Inferior parietal cortex (tissue), 1 donor: ENCODE measurements around the gene XRCC1.
A peak's percentile ranks its signal among the peaks of the same experiment; 100 is the strongest.
"Not testable (repeated sequence)": the region's sequence is repeated elsewhere in the genome, so short reads cannot be mapped to it uniquely, and the experiment has no call there.

ENCODE experiments used
- DNase-seq: peaks from one replicate; pipeline ENCODE4 v3.0.0-alpha.2; 2016; ENCODE audit errors: extremely low spot score

XRCC1 gene

GRCh38 chr19:43575955-43576878, 890 bp upstream of the XRCC1 start:
- no peak for DNase-seq

- no peak for DNase-seq
Measured at GRCh38 chr19:43574424-43575155, 737 bp downstream of the XRCC1 start.

GRCh38 chr19:43572171-43572588, 3.1 kb downstream of the XRCC1 start:
- DNase-seq = no peak

GRCh38 chr19:43570174-43570791, 5.0 kb downstream of the XRCC1 start:
- no peak for DNase-seq

GRCh38 chr19:43569657-43570056, 5.7 kb downstream of the XRCC1 start:
- no peak for DNase-seq

GRCh38 chr19:43564800-43565199, 10.5 kb downstream of the XRCC1 start:
- peak; percentile 31 for DNase-seq

- DNase-seq = no peak
Measured at GRCh38 chr19:43563816-43564457, 11.4 kb downstream of the XRCC1 start.

GRCh38 chr19:43562698-43563241, 12.6 kb downstream of the XRCC1 start:
- peak; percentile 78 for DNase-seq

GRCh38 chr19:43562226-43562697, 13.1 kb downstream of the XRCC1 start:
- DNase-seq = no peak

GRCh38 chr19:43561139-43561970, 14.0 kb downstream of the XRCC1 start:
- DNase-seq = no peak

GRCh38 chr19:43560687-43561086, 14.6 kb downstream of the XRCC1 start:
- no peak for DNase-seq

GRCh38 chr19:43555185-43555770, 20.0 kb downstream of the XRCC1 start:
- DNase-seq = peak; percentile 85

GRCh38 chr19:43554317-43554895, 20.9 kb downstream of the XRCC1 start:
- no peak for DNase-seq

- no peak for DNase-seq
Measured at GRCh38 chr19:43553656-43554055, 21.7 kb downstream of the XRCC1 start.

- DNase-seq = no peak
Measured at GRCh38 chr19:43552616-43553015, 22.7 kb downstream of the XRCC1 start.

GRCh38 chr19:43552198-43552450, 23.2 kb downstream of the XRCC1 start:
- DNase-seq = no peak

- no peak for DNase-seq
Measured at GRCh38 chr19:43551399-43552197, 23.7 kb downstream of the XRCC1 start.

- no peak for DNase-seq
Measured at GRCh38 chr19:43548706-43549105, 26.6 kb downstream of the XRCC1 start.

- DNase-seq = not testable (repeated sequence)
Measured at GRCh38 chr19:43547926-43548325, 27.4 kb downstream of the XRCC1 start.
